Muscle of leg (tissue), 11 donors: Measurements from ENCODE around the gene SORBS1. TPM values are rescaled to one million over a fixed set of nuclear protein-coding genes. Genes with fewer than 3 reads are reported as not detected.
A peak's percentile ranks its signal among the peaks of the same experiment; 100 is the strongest.

Source experiments
- DNase-seq: peaks from one replicate; pipeline ENCODE4 v3.0.0; 2013
- H3K27ac ChIP-seq: one replicate; pipeline ENCODE4 v1.5.1; 2013; ENCODE audit warnings: mild to moderate bottlenecking, low read length, control low read depth
- H3K27me3 ChIP-seq: one replicate; pipeline ENCODE4 v1.6.1; 2013; ENCODE audit warnings: low read length; ENCODE audit not compliant: control insufficient read depth, insufficient read depth
- H3K36me3 ChIP-seq: one replicate; pipeline ENCODE4 v1.6.1; 2013; ENCODE audit warnings: low read length; ENCODE audit not compliant: control insufficient read depth, insufficient read depth
- H3K4me1 ChIP-seq: one replicate; pipeline ENCODE4 v1.6.1; 2013; ENCODE audit warnings: low read length; ENCODE audit not compliant: control insufficient read depth, insufficient read depth
- H3K4me3 ChIP-seq: one replicate; pipeline ENCODE4 v1.5.1; 2013; ENCODE audit warnings: low read length, control low read depth
- H3K9me3 ChIP-seq: replicated peaks from 2 replicates; pipeline ENCODE4 v1.6.1; 2013; ENCODE audit warnings: low read depth, low read length; ENCODE audit not compliant: control insufficient read depth
- WGBS: methylation state at CpG from one replicate; pipeline ENCODE4 v1.1.5; 2013; ENCODE audit warnings: missing lambda C conversion rate; ENCODE audit not compliant: insufficient coverage; 5-methylcytosine and 5-hydroxymethylcytosine counted together
- polyA plus RNA-seq, 8 donors: library from polyadenylated mRNA; unstranded; fragments of 120-200 nt; gene quantifications; one replicate each; pipeline versions ENCODE4 v1.2.1 to v1.2.3, GENCODE V29; 2013; ENCODE audit warnings: inconsistent platforms in 1 of 8, low replicate concordance in 1 of 8; ENCODE audit not compliant: insufficient read length in 8 of 8, insufficient read depth in 1 of 8
- total RNA-seq: library from RNA; stranded (reverse); fragments of 120-200 nt; gene quantifications from one replicate; pipeline ENCODE4 v1.2.4, GENCODE V29; 2013

The SORBS1 gene
- total and polyA plus RNA-seq, 9 donors, result 50.4 to 104 (median 57.8) TPM

- no peaks in the 10 kb centered on the region for H3K9me3 ChIP-seq
- peaks cover 53% of the 10 kb centered on the region for H3K4me1 ChIP-seq
- H3K36me3 ChIP-seq, result no peaks in the 10 kb centered on the region
- peak overlapping the region; percentile 88 for H3K27ac ChIP-seq
- H3K27me3 ChIP-seq, result no peaks in the 10 kb centered on the region
- H3K4me3 ChIP-seq, result no peak overlapping the region
- no CpG with 5 or more reads among the region's 3 CpGs for WGBS
- peak; percentile 80 for DNase-seq
Observed at GRCh38 chr10:95478935-95479334, 82.2 kb downstream of the SORBS1 start.

- no peaks in the 10 kb centered on the region for H3K27me3 ChIP-seq
- peak overlapping the region; percentile 88 for H3K27ac ChIP-seq
- DNase-seq, result no peak
- H3K9me3 ChIP-seq, result no peaks in the 10 kb centered on the region
- H3K4me3 ChIP-seq, result no peak overlapping the region
- no CpG with 5 or more reads among the region's 1 CpG for WGBS
- H3K4me1 ChIP-seq, result peaks cover 53% of the 10 kb centered on the region
- H3K36me3 ChIP-seq, result no peaks in the 10 kb centered on the region
Observed at GRCh38 chr10:95478185-95478584, 83.0 kb downstream of the SORBS1 start.

GRCh38 chr10:95477175-95477520 is 84.0 kb downstream of the SORBS1 start:
- no peaks in the 10 kb centered on the region for H3K36me3 ChIP-seq
- peaks cover 55% of the 10 kb centered on the region for H3K4me1 ChIP-seq
- H3K9me3 ChIP-seq, result no peaks in the 10 kb centered on the region
- DNase-seq, result no peak
- H3K27me3 ChIP-seq, result no peaks in the 10 kb centered on the region
- WGBS, result no CpG with 5 or more reads among the region's 2 CpGs
- peak overlapping the region; percentile 65 for H3K27ac ChIP-seq
- H3K4me3 ChIP-seq, result no peak overlapping the region

- Histone ChIP-seq H3K4me3 (no peak overlapping the region), H3K36me3 (no peaks in the 10 kb centered on the region), H3K9me3 (no peaks in the 10 kb centered on the region), H3K27ac (peak overlapping the region; percentile 68), H3K27me3 (no peaks in the 10 kb centered on the region), H3K4me1 (peaks cover 55% of the 10 kb centered on the region)
- no peak for DNase-seq
- 47% methylated on average over 3 of the region's 5 CpGs for WGBS
Observed at GRCh38 chr10:95476469-95477174, 84.5 kb downstream of the SORBS1 start.

GRCh38 chr10:95475827-95476468 is 85.2 kb downstream of the SORBS1 start:
- no peak for DNase-seq
- H3K4me1 ChIP-seq, result peaks cover 56% of the 10 kb centered on the region
- H3K27me3 ChIP-seq, result no peaks in the 10 kb centered on the region
- WGBS, result 51% methylated on average over 2 of the region's 8 CpGs
- H3K9me3 ChIP-seq, result no peaks in the 10 kb centered on the region
- no peak overlapping the region for H3K4me3 ChIP-seq
- no peaks in the 10 kb centered on the region for H3K36me3 ChIP-seq
- peak overlapping the region; percentile 68 for H3K27ac ChIP-seq

GRCh38 chr10:95475003-95475383 is 86.2 kb downstream of the SORBS1 start:
- H3K9me3 ChIP-seq, result no peaks in the 10 kb centered on the region
- no peak overlapping the region for H3K4me3 ChIP-seq
- DNase-seq, result no peak
- no CpG with 5 or more reads among the region's 1 CpG for WGBS
- H3K27ac ChIP-seq, result peak overlapping the region; percentile 60
- no peaks in the 10 kb centered on the region for H3K27me3 ChIP-seq
- H3K36me3 ChIP-seq, result no peaks in the 10 kb centered on the region
- peaks cover 46% of the 10 kb centered on the region for H3K4me1 ChIP-seq

GRCh38 chr10:95474228-95475002 is 86.8 kb downstream of the SORBS1 start:
- H3K4me3 ChIP-seq, result no peak overlapping the region
- H3K27ac ChIP-seq, result peak overlapping the region; percentile 60
- no peaks in the 10 kb centered on the region for H3K9me3 ChIP-seq
- peak; percentile 65 for DNase-seq
- peaks cover 45% of the 10 kb centered on the region for H3K4me1 ChIP-seq
- no peaks in the 10 kb centered on the region for H3K36me3 ChIP-seq
- H3K27me3 ChIP-seq, result no peaks in the 10 kb centered on the region
- no CpG with 5 or more reads among the region's 7 CpGs for WGBS

GRCh38 chr10:95472304-95473088 is 88.7 kb downstream of the SORBS1 start:
- H3K4me3 ChIP-seq, result no peak overlapping the region
- peak overlapping the region; percentile 44 for H3K27ac ChIP-seq
- DNase-seq, result no peak
- no peaks in the 10 kb centered on the region for H3K9me3 ChIP-seq
- H3K36me3 ChIP-seq, result no peaks in the 10 kb centered on the region
- H3K4me1 ChIP-seq, result peaks cover 38% of the 10 kb centered on the region
- no peaks in the 10 kb centered on the region for H3K27me3 ChIP-seq
- WGBS, result 93% methylated on average over 5 of the region's 13 CpGs

- no peaks in the 10 kb centered on the region for H3K27me3 ChIP-seq
- 75% methylated on average over 1 of the region's 5 CpGs for WGBS
- no peak overlapping the region for H3K4me3 ChIP-seq
- H3K9me3 ChIP-seq, result no peaks in the 10 kb centered on the region
- peak overlapping the region; percentile 10 for H3K27ac ChIP-seq
- no peaks in the 10 kb centered on the region for H3K36me3 ChIP-seq
- peaks cover 29% of the 10 kb centered on the region for H3K4me1 ChIP-seq
- no peak for DNase-seq
Observed at GRCh38 chr10:95469676-95470075, 91.5 kb downstream of the SORBS1 start.

GRCh38 chr10:95469251-95469650 is 91.9 kb downstream of the SORBS1 start:
- H3K36me3 ChIP-seq, result no peaks in the 10 kb centered on the region
- peak overlapping the region; percentile 10 for H3K27ac ChIP-seq
- H3K4me1 ChIP-seq, result peaks cover 29% of the 10 kb centered on the region
- H3K9me3 ChIP-seq, result no peaks in the 10 kb centered on the region
- DNase-seq, result no peak
- no peaks in the 10 kb centered on the region for H3K27me3 ChIP-seq
- 28% methylated on average over 3 of the region's 3 CpGs for WGBS
- H3K4me3 ChIP-seq, result no peak overlapping the region
